GM21515 (cell line): Measurements from ENCODE around the gene EHD2.
"Not testable (repeated sequence)": the region's sequence is repeated elsewhere in the genome, so short reads cannot be mapped to it uniquely, and the experiment has no call there.

ENCODE experiments used
- ATAC-seq: cut with Tn5 transposase; IDR thresholded peaks from one replicate; pipeline ENCODE4 v1.9.1; 2021; ENCODE audit not compliant: unreplicated experiment

EHD2 gene

GRCh38 chr19:47711652-47712242 is 1.5 kb upstream of the EHD2 start:
- no peak for ATAC-seq

- no peak for ATAC-seq
Observed at GRCh38 chr19:47714339-47714738, 1.1 kb downstream of the EHD2 start.

GRCh38 chr19:47714855-47715254 is 1.6 kb downstream of the EHD2 start:
- ATAC-seq = not testable (repeated sequence)

GRCh38 chr19:47716270-47716937 is 3.2 kb downstream of the EHD2 start:
- no peak for ATAC-seq

- not testable (repeated sequence) for ATAC-seq
Observed at GRCh38 chr19:47718415-47719046, 5.3 kb downstream of the EHD2 start.

GRCh38 chr19:47719047-47719859 is 6.0 kb downstream of the EHD2 start:
- no peak for ATAC-seq

- ATAC-seq = no peak
Observed at GRCh38 chr19:47720669-47721422, 7.6 kb downstream of the EHD2 start.

- no peak for ATAC-seq
Observed at GRCh38 chr19:47723581-47723940, 10.3 kb downstream of the EHD2 start.

GRCh38 chr19:47725759-47726401 is 12.7 kb downstream of the EHD2 start:
- no peak for ATAC-seq

GRCh38 chr19:47726467-47726866 is 13.2 kb downstream of the EHD2 start:
- ATAC-seq = no peak

- not testable (repeated sequence) for ATAC-seq
Observed at GRCh38 chr19:47728295-47728694, 15.1 kb downstream of the EHD2 start.

- no peak for ATAC-seq
Observed at GRCh38 chr19:47729468-47729798, 16.2 kb downstream of the EHD2 start.

GRCh38 chr19:47729799-47730520 is 16.7 kb downstream of the EHD2 start:
- ATAC-seq = no peak

- ATAC-seq = no peak
Observed at GRCh38 chr19:47730521-47730889, 17.3 kb downstream of the EHD2 start.

- no peak for ATAC-seq
Observed at GRCh38 chr19:47730910-47731309, 17.7 kb downstream of the EHD2 start.

GRCh38 chr19:47735131-47735530 is 21.9 kb downstream of the EHD2 start:
- no peak for ATAC-seq

GRCh38 chr19:47740866-47741519 is 27.8 kb downstream of the EHD2 start:
- no peak for ATAC-seq

- no peak for ATAC-seq
Observed at GRCh38 chr19:47741544-47742140, 28.4 kb downstream of the EHD2 start.

- ATAC-seq = no peak
Observed at GRCh38 chr19:47742634-47743033, 29.4 kb downstream of the EHD2 start.
